HG03457 (cell line): Measurements from ENCODE around the gene DDX5.

Experiments
- ATAC-seq: cut with Tn5 transposase; IDR thresholded peaks from one replicate; pipeline ENCODE4 v1.9.1; 2021; ENCODE audit warnings: moderate number of reproducible peaks; ENCODE audit not compliant: unreplicated experiment

DDX5 gene

GRCh38 chr17:64449545-64449944 is 56.5 kb downstream of the DDX5 start:
- no peak for ATAC-seq

DNA sequence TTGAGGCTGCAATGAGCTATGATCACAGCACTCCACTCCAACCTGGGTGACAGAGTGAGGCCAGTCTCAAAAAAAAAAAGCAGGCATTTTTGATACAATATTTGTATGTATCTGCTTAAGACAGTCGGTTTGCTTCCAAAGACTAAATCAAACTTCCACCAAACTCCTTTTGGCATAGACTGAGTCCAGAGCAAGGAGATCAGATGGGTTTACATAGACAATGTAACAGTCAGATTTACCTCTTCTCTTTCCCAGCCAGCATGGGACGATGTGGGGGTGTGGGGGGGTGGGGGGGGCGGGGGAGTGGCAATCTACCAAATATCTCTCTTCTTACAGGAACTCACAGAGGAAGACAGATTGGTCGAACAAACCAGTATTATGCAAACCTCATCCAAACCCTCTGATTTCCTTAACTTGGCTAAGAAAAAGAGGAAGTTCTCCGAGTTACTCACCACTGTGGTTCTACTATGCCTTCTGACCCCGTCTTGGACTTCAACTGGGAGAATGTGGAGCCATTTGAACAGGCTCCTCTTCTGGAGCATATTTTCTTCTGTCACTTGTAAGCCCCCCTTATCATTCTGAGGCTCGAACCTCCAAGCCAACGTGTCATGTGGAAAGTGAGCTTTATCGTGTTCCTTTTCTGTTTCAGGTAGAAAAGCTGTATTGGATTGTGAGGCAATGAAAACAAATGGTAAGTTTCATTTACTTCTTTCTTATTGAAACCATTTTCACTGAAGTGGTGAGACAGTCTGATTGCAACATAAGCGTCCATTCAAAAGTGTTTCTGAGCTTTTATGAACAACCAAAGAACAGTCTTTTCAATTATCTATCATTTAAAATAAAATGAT is 57.2 kb downstream of the DDX5 start, which contains the start of gene MILR1:
Gene MILR1 (plus strand): TSS at position 451 of the 848 bp plus-strand sequence. CDS start 54 bp downstream, at position 505.
- no peak for ATAC-seq
